Measurements from ENCODE around the gene NSUN6.

Gene NSUN6, protein sequence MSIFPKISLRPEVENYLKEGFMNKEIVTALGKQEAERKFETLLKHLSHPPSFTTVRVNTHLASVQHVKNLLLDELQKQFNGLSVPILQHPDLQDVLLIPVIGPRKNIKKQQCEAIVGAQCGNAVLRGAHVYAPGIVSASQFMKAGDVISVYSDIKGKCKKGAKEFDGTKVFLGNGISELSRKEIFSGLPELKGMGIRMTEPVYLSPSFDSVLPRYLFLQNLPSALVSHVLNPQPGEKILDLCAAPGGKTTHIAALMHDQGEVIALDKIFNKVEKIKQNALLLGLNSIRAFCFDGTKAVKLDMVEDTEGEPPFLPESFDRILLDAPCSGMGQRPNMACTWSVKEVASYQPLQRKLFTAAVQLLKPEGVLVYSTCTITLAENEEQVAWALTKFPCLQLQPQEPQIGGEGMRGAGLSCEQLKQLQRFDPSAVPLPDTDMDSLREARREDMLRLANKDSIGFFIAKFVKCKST

DNA sequence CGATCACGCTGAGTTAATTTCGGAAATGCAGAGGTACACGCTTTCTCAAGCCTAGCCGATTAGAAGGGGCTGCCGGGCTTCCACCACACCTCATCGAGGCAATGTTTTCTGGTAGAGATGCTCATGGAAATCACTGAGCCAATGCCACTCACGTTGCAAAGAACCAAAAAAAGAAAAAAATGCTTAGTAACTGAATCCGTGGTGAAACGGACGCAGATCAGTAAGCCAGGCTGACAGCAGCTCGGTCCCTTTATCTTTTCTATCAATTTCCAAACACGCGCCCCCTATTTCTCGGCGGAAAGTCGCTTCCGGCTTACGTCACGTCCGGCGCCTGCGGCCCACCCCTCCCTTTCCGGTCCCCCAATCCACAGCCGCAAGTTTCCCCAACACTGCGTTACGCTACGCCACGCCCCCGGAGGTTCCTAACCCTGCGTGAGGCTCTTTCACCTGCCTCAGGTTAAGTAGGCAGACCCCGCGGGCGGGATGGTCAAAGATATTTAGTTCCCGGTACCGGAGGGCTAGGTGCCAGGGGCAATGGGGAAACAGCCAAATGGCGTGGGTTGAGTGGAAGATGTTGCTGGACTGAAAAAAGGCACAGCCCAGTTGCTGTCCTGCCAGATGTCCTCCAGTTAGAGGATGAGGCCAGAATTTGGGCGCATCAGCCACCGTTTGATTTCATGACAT is at the start of gene NSUN6:
Gene NSUN6 (minus strand): TSS at position 264 of the 684 bp plus-strand sequence. CDS start 384 bp downstream, outside the sequence.
- no peak for TF ChIP-seq ZFX (IDR thresholded peaks at IDR 0.05; ENCODE audit: borderline replicate concordance)
- TF ChIP-seq, protein P1, sequence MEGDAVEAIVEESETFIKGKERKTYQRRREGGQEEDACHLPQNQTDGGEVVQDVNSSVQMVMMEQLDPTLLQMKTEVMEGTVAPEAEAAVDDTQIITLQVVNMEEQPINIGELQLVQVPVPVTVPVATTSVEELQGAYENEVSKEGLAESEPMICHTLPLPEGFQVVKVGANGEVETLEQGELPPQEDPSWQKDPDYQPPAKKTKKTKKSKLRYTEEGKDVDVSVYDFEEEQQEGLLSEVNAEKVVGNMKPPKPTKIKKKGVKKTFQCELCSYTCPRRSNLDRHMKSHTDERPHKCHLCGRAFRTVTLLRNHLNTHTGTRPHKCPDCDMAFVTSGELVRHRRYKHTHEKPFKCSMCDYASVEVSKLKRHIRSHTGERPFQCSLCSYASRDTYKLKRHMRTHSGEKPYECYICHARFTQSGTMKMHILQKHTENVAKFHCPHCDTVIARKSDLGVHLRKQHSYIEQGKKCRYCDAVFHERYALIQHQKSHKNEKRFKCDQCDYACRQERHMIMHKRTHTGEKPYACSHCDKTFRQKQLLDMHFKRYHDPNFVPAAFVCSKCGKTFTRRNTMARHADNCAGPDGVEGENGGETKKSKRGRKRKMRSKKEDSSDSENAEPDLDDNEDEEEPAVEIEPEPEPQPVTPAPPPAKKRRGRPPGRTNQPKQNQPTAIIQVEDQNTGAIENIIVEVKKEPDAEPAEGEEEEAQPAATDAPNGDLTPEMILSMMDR (IDR thresholded peaks at IDR 0.05), result no peak
- peak within 1 kb of the TSS; percentile 83 for H3K27ac ChIP-seq

DNA sequence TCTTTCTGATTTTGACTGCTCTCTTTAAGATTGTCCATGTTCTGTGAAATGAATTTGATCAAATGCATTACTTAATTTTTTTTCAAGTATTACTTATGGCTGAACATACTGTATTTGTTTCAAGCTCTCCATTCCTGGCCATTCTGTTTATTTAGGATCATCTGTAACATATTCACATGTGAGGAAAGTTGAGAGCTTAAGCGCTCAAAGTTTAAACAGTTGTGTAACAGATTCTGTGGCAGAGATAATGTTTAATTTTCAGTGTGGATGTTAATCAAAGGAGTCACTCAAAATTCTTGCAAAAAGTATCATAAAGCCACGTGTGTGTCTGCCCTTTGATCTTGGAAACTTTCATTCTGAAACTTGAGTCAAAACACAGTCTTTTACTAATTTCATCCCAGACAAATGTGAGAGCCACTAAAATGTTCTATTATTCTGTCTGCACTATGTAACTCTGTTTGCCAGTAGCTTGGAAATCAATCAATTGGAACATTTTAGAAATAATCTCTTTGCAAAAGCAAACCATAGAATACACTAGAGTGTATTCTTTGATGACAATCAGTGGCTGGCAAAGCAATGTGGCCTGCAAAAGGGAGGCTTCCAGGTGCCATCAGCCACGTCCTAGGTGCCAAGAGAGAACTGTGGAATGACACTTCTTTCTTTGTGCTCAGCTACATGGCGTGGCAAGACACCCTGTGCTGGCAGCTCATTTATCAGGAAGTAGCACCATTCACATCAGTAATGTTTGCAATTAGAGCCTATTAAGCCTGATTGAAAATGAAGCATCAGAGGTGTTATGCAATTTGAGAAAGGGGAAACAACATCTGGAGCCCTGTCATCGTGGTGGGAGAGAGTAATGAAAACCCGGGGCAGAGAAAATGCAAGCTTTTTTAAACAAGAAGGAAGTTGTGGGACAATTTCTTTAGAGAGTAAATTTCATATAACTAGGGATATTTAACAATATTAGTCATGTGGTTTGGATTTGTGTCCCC is 48.8 kb upstream of the NSUN6 start:
- TF ChIP-seq, protein P1 (IDR thresholded peaks at IDR 0.05), result 0 out of 2 replicates have a peak, but pooled peaks have one; percentile 1
- TF ChIP-seq ZFX (IDR thresholded peaks at IDR 0.05; ENCODE audit: borderline replicate concordance), result no peak
- H3K27ac ChIP-seq, result no peak overlapping the region

DNA sequence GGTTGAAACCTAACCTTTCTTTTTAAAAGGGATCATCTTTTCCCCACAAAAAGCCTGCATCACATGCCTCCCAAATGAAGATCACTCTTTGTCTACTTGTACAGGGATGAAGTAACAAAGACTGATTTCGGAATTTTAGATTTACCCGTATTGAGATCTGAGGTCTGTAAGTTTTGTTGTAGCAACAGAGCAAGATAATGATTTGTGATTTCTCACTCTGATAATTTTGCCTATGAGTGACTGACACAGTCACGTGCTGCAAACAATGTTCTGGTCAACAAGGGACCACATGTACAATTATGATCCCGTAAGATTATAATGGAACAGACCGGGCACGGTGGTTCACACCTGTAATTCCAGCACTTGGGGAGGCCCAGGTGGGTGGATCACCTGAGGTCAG is 39.2 kb upstream of the NSUN6 start:
- no peak overlapping the region for H3K27ac ChIP-seq
- TF ChIP-seq, protein P1 (IDR thresholded peaks at IDR 0.05), result no peak
- no peak for TF ChIP-seq ZFX (IDR thresholded peaks at IDR 0.05; ENCODE audit: borderline replicate concordance)

DNA sequence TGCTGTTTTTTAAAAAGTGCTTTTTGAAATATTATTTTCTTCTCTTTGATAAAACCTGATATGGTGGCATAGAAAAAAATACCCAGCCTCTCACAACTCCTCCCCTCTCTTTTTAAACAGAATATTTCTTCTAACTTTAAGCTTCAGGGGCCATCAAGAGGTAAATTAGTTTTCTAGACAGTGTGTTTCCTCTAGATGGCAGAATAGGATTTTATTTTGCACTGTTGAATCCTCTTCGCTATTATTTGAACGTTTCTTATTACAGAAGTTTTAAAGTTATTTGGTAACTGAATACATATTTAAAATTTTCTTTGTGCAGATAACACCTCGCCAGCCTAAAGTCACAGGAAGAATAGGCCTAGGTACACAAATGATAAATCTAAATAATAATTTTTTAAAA is 38.1 kb upstream of the NSUN6 start:
- no peak overlapping the region for H3K27ac ChIP-seq
- no peak for TF ChIP-seq ZFX (IDR thresholded peaks at IDR 0.05; ENCODE audit: borderline replicate concordance)
- TF ChIP-seq, protein P1 (IDR thresholded peaks at IDR 0.05), result peak; percentile 52

DNA sequence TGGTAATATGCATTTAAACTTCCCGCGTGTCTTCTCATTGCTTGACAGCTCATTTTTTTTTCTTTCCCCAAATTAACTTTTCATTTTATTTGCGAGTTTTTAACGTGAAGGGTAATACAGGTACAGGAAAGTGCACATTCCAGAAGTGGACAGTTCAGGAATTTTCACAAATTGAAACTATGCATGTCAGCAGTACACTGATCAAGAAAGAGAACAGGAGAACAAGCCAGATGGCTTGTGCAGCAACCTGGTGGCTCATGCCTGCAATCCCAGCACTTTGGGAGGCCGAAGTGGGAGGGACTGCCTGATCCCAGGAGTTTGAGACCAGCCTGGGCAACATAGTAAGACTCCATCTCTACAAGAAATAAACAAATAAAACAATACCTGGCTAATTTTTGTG is 36.3 kb upstream of the NSUN6 start:
- TF ChIP-seq, protein P1 (IDR thresholded peaks at IDR 0.05), result no peak
- no peak for TF ChIP-seq ZFX (IDR thresholded peaks at IDR 0.05; ENCODE audit: borderline replicate concordance)
- H3K27ac ChIP-seq, result no peak overlapping the region

DNA sequence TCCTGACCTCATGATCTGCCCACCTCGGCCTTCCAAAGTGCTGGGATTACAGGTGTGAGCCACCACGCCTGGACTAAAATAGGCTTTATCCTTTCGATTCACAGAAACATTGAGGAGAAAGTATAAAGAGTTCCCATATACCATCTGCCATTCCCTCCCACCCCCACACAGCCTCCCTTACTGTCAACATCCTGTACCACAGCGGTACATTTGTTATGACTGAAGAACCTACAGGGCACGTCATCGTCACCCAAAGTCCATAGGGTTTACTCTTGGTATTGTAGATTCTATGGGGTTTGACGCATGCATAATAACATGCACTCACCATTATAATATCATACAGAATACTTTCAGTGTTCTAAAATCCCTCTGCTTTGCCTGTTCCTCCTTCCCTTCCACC is 35.8 kb upstream of the NSUN6 start:
- H3K27ac ChIP-seq, result no peak overlapping the region
- no peak for TF ChIP-seq ZFX (IDR thresholded peaks at IDR 0.05; ENCODE audit: borderline replicate concordance)
- TF ChIP-seq, protein P1 (IDR thresholded peaks at IDR 0.05), result no peak

Data from 22Rv1 (cell line).